Stimulated activated CD4-positive, alpha-beta T cell treated with anti-CD3 and anti-CD28 coated beads, Interleukin-15, amount 100 ng/mL, for 48 hours (primary cell): ENCODE data around the gene DPH5.

ENCODE experiments used
- DNase-seq, 2 donors: peaks; one replicate each; pipeline ENCODE4 v3.0.0-alpha.2; 2020; ENCODE audit warnings: low read depth in 2 of 2

Gene DPH5

DNA sequence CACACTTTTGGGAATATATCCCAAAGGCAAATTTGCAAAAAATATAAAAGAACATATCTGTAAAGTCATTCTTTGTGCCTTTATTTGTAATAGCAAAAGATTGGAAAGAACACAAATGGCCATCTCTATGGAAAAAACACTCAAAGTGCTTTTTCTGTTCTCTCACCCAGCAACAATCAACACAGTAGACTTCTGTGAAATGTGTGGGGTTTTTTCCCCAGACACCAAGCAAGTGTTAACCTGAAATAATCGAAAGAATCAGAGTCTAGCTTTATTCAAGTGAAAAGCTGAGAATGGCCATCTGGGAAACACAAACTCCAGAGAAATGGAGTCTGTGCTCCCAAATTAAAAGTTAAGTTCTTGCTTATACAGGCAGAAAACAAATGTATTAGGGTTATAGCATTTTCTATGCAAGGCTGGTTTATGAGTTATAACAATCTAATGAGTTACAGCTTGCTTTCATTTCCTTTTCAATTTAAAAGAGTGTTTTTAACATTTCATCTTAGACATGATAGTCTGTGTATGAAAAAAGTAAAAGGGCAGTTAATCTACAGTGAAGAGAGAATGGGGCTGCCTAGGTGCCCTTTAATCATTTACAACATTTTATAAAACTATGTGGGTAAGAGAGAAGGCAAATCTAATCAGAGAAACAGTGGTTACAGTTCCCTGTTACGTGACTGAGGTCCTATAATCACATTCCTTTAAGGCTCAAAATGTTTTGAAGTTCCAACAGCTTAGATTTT, 83.1 kb downstream of the DPH5 start:
- DNase-seq, result no peak

DNA sequence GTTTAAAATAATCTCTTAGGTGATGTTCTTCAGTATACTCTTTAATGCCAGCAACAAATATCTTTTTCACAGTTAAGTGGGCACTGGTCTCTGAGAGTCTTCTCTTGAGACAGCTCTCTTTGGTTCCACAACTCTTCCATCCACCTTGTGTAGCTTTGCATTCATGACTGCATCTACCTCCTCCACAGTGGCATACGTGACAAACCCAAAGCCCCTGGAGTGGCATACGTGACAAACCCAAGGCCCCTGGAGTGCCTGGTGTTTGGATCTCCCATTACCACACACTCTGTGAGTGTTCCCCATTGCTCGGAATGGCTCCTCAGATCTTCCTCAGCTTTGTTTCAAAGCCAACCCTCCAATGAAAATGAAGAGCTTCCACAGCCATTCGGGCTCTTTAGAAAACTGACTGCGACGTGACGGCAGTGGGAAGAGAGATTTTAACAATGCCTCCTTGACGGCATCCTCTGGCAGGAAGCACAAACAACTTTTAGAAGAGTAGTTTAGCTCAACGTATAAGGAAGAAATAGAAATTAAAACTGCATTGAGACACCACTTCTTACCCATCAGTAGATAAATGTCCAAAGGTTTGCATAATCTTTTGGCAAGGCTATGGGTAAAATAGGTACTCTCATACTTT, 83.9 kb downstream of the DPH5 start:
- no peak for DNase-seq

DNA sequence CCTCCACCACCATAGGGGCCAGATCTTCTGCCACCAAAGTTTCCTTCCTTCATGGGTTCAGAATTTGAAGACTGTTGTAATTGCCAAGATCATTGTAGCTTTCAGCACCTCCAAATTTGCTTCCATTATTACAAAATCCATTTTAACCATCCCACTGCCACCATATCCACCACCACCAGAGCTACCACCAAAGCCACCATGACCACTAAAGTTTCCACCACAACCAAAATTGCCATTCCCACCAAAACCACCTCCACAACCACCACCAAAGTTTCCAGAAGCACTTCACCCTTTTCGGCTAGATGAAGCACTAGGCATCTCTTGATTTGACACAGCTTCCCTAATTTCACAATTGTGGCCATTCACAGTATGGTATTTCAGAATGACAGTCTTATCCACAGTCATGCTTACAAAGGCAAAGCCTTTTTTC, 84.5 kb downstream of the DPH5 start:
- DNase-seq, result peak in 1 of 2 donors; percentile 30
